Measurements from ENCODE around the gene BICDL2. TPM values are rescaled to one million over a fixed set of nuclear protein-coding genes. Genes with fewer than 3 reads are reported as not detected.
"Not testable (repeated sequence)": the region's sequence is repeated elsewhere in the genome, so short reads cannot be mapped to it uniquely, and the experiment has no call there.

The BICDL2 gene
- polyA plus RNA-seq, 3 donors, result not detected

DNA sequence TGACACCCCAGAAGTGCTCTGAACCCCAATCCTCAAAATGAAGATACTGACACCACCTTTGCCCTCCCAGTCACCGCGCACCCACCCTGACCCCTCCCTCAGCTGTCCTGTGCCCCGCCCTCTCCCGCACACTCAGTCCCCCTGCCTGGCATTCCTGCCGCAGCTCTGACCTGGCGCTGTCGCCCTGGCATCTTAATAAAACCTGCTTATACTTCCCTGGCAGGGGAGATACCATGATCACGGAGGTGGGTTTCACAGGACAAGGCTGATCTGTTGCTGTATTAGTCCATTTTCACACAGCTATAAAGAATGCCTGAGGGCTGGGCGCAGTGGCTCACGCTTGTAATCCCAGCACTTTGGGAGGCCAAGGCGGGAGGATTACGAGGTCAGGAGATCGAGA is 45.2 kb upstream of the BICDL2 start:
- Histone ChIP-seq H3K36me3 (replicated peaks in 1 of 2; ENCODE audit: control insufficient read depth in 1 of 2, insufficient read depth in 2 of 2, low read length in 2 of 2) (peaks cover 24 to 38% of the 10 kb centered on the region in 2 donors), H3K4me1 (ENCODE audit: control insufficient read depth in 1 of 2, insufficient read depth in 2 of 2, low read length in 2 of 2) (peaks cover 18 to 20% of the 10 kb centered on the region in 2 donors), H3K79me2 (ENCODE audit: insufficient read depth, low read length) (peaks cover 13% of the 10 kb centered on the region)
- H4K20me1 ChIP-seq (ENCODE audit: insufficient read depth, low read length); H3K27ac Mint-ChIP-seq; H3K4me2 ChIP-seq (replicated peaks; ENCODE audit: extremely low read depth, low read length, poor library complexity, severe bottlenecking); H3K27ac ChIP-seq (ENCODE audit: low read depth in 1 of 2, low read length in 2 of 2); DNase-seq; H3K4me3 Mint-ChIP-seq; H3K27me3 Mint-ChIP-seq (ENCODE audit: low read depth in 3 of 3); H3K9ac ChIP-seq (ENCODE audit: insufficient read depth, low read length, poor library complexity, severe bottlenecking); intact Hi-C loops (cut with micrococcal nuclease); H3K4me3 ChIP-seq (replicated peaks in 1 of 3; ENCODE audit: low read depth in 2 of 3, low read length in 3 of 3); H2AFZ ChIP-seq (ENCODE audit: insufficient read depth, low read depth, low read length, poor library complexity, severe bottlenecking); H3K27me3 ChIP-seq (ENCODE audit: control insufficient read depth in 2 of 2, insufficient read depth in 2 of 2, low read length in 2 of 2); H3K9me3 ChIP-seq (replicated peaks in 1 of 2; ENCODE audit: control insufficient read depth in 1 of 2, insufficient read depth in 1 of 2, low read length in 2 of 2); H3K9me3 Mint-ChIP-seq: not testable (repeated sequence)
- H3K36me3 Mint-ChIP-seq, result peaks cover 28 to 58% of the 10 kb centered on the region in 2 donors
- peaks cover 29% of the 10 kb centered on the region for H3K4me1 Mint-ChIP-seq
- WGBS (ENCODE audit: insufficient coverage), result 99% methylated on average over 12 of the region's 13 CpGs

DNA sequence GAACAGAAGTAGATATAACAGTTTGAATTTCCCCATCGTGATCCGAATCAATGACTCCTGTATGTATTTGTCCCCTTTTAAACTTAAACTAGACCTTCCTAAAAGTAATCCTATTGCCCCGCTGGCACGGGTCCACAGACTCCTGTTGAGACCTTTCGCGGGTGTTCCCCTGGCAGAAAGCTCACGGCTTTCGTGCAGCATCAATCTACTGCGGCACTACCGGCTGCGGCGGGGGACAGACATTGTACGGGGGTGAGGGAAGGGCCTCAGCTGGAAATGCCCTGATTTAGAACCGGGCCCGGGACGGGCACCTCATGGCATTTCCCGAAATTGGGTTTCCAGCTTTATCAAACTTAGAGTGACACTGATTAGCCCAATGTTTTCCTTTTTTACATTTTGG is 43.3 kb upstream of the BICDL2 start:
- TF ChIP-seq, protein P1, sequence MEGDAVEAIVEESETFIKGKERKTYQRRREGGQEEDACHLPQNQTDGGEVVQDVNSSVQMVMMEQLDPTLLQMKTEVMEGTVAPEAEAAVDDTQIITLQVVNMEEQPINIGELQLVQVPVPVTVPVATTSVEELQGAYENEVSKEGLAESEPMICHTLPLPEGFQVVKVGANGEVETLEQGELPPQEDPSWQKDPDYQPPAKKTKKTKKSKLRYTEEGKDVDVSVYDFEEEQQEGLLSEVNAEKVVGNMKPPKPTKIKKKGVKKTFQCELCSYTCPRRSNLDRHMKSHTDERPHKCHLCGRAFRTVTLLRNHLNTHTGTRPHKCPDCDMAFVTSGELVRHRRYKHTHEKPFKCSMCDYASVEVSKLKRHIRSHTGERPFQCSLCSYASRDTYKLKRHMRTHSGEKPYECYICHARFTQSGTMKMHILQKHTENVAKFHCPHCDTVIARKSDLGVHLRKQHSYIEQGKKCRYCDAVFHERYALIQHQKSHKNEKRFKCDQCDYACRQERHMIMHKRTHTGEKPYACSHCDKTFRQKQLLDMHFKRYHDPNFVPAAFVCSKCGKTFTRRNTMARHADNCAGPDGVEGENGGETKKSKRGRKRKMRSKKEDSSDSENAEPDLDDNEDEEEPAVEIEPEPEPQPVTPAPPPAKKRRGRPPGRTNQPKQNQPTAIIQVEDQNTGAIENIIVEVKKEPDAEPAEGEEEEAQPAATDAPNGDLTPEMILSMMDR (IDR thresholded peaks at IDR 0.05), result no peak

More for the DNA sequence above, 43.3 kb upstream of the BICDL2 start:
- DNase-seq, result no peak
- Histone ChIP-seq H3K4me1 (ENCODE audit: control insufficient read depth in 1 of 2, insufficient read depth in 2 of 2, low read length in 2 of 2) (peaks cover 7 to 10% of the 10 kb centered on the region in 2 donors), H3K27ac (ENCODE audit: low read depth in 1 of 2, low read length in 2 of 2) (no peak overlapping the region), H3K27me3 (ENCODE audit: control insufficient read depth in 2 of 2, insufficient read depth in 2 of 2, low read length in 2 of 2) (no peaks in the 10 kb centered on the region), H3K4me3 (replicated peaks in 1 of 3; ENCODE audit: low read depth in 2 of 3, low read length in 3 of 3) (no peak overlapping the region), H3K79me2 (ENCODE audit: insufficient read depth, low read length) (peaks cover 5% of the 10 kb centered on the region), H2AFZ (ENCODE audit: insufficient read depth, low read depth, low read length, poor library complexity, severe bottlenecking) (no peak overlapping the region), H3K9ac (ENCODE audit: insufficient read depth, low read length, poor library complexity, severe bottlenecking) (no peak overlapping the region), H3K9me3 (replicated peaks in 1 of 2; ENCODE audit: control insufficient read depth in 1 of 2, insufficient read depth in 1 of 2, low read length in 2 of 2) (no peaks in the 10 kb centered on the region), H3K4me2 (replicated peaks; ENCODE audit: extremely low read depth, low read length, poor library complexity, severe bottlenecking) (no peak overlapping the region), H4K20me1 (ENCODE audit: insufficient read depth, low read length) (no peaks in the 10 kb centered on the region), H3K36me3 (replicated peaks in 1 of 2; ENCODE audit: control insufficient read depth in 1 of 2, insufficient read depth in 2 of 2, low read length in 2 of 2) (peaks cover 28 to 38% of the 10 kb centered on the region in 2 donors)
- Mint-ChIP-seq H3K27ac (no peak overlapping the region), H3K36me3 (peaks cover 34 to 62% of the 10 kb centered on the region in 2 donors), H3K4me1 (peaks cover 17% of the 10 kb centered on the region), H3K4me3 (no peak overlapping the region), H3K9me3 (peaks cover 0 to 3% (median 0%) of the 10 kb centered on the region in 7 donors), H3K27me3 (ENCODE audit: low read depth in 3 of 3) (peaks cover 0 to 1% (median 0%) of the 10 kb centered on the region in 3 donors)
- WGBS (ENCODE audit: insufficient coverage), result 97% methylated on average over 16 of the region's 17 CpGs
- intact Hi-C loops (cut with micrococcal nuclease), result no loop called here

Data from CD14-positive monocyte (primary cell).